ENCODE measurements around the gene C5AR1.

GRCh38 chr19:47260476-47260875 lies 49.2 kb upstream of the C5AR1 start:
- TF ChIP-seq CTCF (conservative IDR thresholded peaks at IDR 0.05; ENCODE audit: low read depth, low read length) (no peak), EZH2 (IDR thresholded peaks at IDR 0.05; ENCODE audit: borderline replicate concordance, low read depth, low read length, poor library complexity, severe bottlenecking) (no peak)
